ENCODE data around the gene IKBIP. TPM values are rescaled to one million over a fixed set of nuclear protein-coding genes. Genes with fewer than 3 reads are reported as not detected.

Gene IKBIP
- total and polyA plus RNA-seq, 9 of the 15 experiments (the other 6 are each of a cell fraction or from before 2014, with no cell fraction given) = 3.3 to 19.5 (median 14.9) TPM

DNA sequence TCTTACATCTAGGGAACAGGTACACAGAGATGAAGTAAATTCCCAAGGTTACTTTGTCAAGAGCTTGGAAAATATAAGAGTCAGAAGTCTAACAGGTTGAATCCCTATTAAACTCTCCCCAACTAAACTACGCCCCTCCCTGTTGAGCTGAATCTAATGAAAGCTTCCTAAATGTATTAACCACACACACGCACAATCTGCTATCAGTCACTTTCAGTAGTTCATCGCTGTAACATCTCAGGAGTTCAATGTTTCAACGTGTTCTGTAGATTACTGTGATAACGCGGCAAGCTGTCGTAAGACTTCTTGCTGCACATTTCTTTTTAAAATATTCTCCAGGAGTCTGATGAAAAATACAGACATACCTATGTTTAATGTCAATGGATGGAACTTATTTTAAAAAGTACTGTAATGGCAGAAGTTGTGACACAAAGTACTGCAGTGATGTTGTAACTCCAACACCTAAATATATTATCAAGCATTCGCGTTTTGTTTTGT, 51.7 kb downstream of the IKBIP start (continued):
- TF ChIP-seq MXD1 (CRISPR knock-in tag; IDR thresholded peaks at IDR 0.05; ENCODE audit: borderline replicate concordance, poor library complexity, severe bottlenecking) (no peak), GABPB1 (CRISPR knock-in tag; IDR thresholded peaks at IDR 0.05) (0 out of 2 replicates have a peak, but pooled peaks have one; percentile 6), CEBPB (tag; IDR thresholded peaks at IDR 0.05) (peak; percentile 86), PRDM10 (IDR thresholded peaks at IDR 0.05; ENCODE audit: partially characterized antibody) (no peak), CBFA2T3 (IDR thresholded peaks at IDR 0.05) (peak; percentile 22; the same call in 1 of the 2 replicates), MED1 (CRISPR knock-in tag; IDR thresholded peaks at IDR 0.05; ENCODE audit: borderline replicate concordance) (no peak), ZNF644 (tag; IDR thresholded peaks at IDR 0.05; ENCODE audit: low read depth) (0 out of 2 replicates have a peak, but pooled peaks have one; percentile 8), ZNF696 (CRISPR knock-in tag; conservative IDR thresholded peaks at IDR 0.05) (no peak), ZNF695 (CRISPR knock-in tag; IDR thresholded peaks at IDR 0.05) (no peak), PTTG1 (tag; IDR thresholded peaks at IDR 0.05; ENCODE audit: low read depth) (no peak), ZNF224 (CRISPR knock-in tag; IDR thresholded peaks at IDR 0.05) (no peak), XRCC3 (IDR thresholded peaks at IDR 0.05) (no peak), SIN3B (IDR thresholded peaks at IDR 0.05; ENCODE audit: low read depth) (no peak), MBD1 (CRISPR knock-in tag; IDR thresholded peaks at IDR 0.05) (no peak), ARID2 (IDR thresholded peaks at IDR 0.05) (no peak)
- TF ChIP-seq, protein P1, sequence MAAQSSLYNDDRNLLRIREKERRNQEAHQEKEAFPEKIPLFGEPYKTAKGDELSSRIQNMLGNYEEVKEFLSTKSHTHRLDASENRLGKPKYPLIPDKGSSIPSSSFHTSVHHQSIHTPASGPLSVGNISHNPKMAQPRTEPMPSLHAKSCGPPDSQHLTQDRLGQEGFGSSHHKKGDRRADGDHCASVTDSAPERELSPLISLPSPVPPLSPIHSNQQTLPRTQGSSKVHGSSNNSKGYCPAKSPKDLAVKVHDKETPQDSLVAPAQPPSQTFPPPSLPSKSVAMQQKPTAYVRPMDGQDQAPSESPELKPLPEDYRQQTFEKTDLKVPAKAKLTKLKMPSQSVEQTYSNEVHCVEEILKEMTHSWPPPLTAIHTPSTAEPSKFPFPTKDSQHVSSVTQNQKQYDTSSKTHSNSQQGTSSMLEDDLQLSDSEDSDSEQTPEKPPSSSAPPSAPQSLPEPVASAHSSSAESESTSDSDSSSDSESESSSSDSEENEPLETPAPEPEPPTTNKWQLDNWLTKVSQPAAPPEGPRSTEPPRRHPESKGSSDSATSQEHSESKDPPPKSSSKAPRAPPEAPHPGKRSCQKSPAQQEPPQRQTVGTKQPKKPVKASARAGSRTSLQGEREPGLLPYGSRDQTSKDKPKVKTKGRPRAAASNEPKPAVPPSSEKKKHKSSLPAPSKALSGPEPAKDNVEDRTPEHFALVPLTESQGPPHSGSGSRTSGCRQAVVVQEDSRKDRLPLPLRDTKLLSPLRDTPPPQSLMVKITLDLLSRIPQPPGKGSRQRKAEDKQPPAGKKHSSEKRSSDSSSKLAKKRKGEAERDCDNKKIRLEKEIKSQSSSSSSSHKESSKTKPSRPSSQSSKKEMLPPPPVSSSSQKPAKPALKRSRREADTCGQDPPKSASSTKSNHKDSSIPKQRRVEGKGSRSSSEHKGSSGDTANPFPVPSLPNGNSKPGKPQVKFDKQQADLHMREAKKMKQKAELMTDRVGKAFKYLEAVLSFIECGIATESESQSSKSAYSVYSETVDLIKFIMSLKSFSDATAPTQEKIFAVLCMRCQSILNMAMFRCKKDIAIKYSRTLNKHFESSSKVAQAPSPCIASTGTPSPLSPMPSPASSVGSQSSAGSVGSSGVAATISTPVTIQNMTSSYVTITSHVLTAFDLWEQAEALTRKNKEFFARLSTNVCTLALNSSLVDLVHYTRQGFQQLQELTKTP (IDR thresholded peaks at IDR 0.05; ENCODE audit: low read depth in 1 of 2, partially characterized antibody in 2 of 2) = peak in 1 of 2 experiments; percentile 6

Measured in K562 (cell line).